CD14-positive monocyte (primary cell): Measurements from ENCODE around the gene STX8. TPM values are rescaled to one million over a fixed set of nuclear protein-coding genes. Genes with fewer than 3 reads are reported as not detected.

Experiments
- DNase-seq, 3 donors: peaks; one replicate each; pipeline ENCODE4 v3.0.0-alpha.2; 2011 to 2022
- H2AFZ ChIP-seq: 2 replicates; pipeline ENCODE4 v1.6.0; 2012; ENCODE audit warnings: mild to moderate bottlenecking, low read depth, low read length, inconsistent platforms; ENCODE audit not compliant: insufficient read depth, poor library complexity, severe bottlenecking
- H3K27ac ChIP-seq, 2 donors: 1 replicate in 1 of 2; 2 replicates in 1 of 2; pipeline ENCODE4 v1.5.1; 2012 to 2013; ENCODE audit warnings: low read length in 2 of 2, control low read depth in 1 of 2, inconsistent platforms in 1 of 2, low read depth in 1 of 2, mild to moderate bottlenecking in 1 of 2
- H3K27me3 ChIP-seq, 2 donors: one replicate each; pipeline versions ENCODE4 v1.6.0 to v1.6.1; 2011 to 2013; ENCODE audit warnings: low read length in 2 of 2; ENCODE audit not compliant: control insufficient read depth in 2 of 2, insufficient read depth in 2 of 2
- H3K36me3 ChIP-seq, 2 donors: replicated peaks in 1 of 2; 1 replicate in 1 of 2; 2 replicates in 1 of 2; pipeline versions ENCODE4 v1.5.1 to v1.6.1; 2012 to 2013; ENCODE audit warnings: low read length in 2 of 2, control low read depth in 1 of 2, inconsistent platforms in 1 of 2, mild to moderate bottlenecking in 1 of 2; ENCODE audit not compliant: insufficient read depth in 2 of 2, control insufficient read depth in 1 of 2
- H3K4me1 ChIP-seq, 2 donors: 1 replicate in 1 of 2; 2 replicates in 1 of 2; pipeline versions ENCODE4 v1.5.1 to v1.6.1; 2012 to 2013; ENCODE audit warnings: low read length in 2 of 2, control low read depth in 1 of 2, inconsistent platforms in 1 of 2, mild to moderate bottlenecking in 1 of 2, moderate library complexity in 1 of 2; ENCODE audit not compliant: insufficient read depth in 2 of 2, control insufficient read depth in 1 of 2
- H3K4me2 ChIP-seq: replicated peaks from 2 replicates; pipeline ENCODE3; 2012; ENCODE audit warnings: low read length, moderate library complexity, mild to moderate bottlenecking; ENCODE audit not compliant: poor library complexity, severe bottlenecking; ENCODE audit errors: extremely low read depth
- H3K4me3 ChIP-seq, 3 experiments: fragments of 200-600 bp in 1 of 3; sonication (generic) in 1 of 3; replicated peaks in 1 of 3; 1 replicate in 2 of 3; 2 replicates in 1 of 3; pipeline ENCODE4 v1.5.1; 2011 to 2013; ENCODE audit warnings: low read length in 3 of 3, mild to moderate bottlenecking in 3 of 3, control low read depth in 2 of 3, low read depth in 2 of 3, inconsistent platforms in 1 of 3, moderate library complexity in 1 of 3
- H3K79me2 ChIP-seq: 2 replicates; pipeline ENCODE4 v1.6.0; 2012; ENCODE audit warnings: mild to moderate bottlenecking, control low read depth, inconsistent platforms, low read length, moderate library complexity; ENCODE audit not compliant: insufficient read depth
- H3K9ac ChIP-seq: 2 replicates; pipeline ENCODE4 v1.6.0; 2017; ENCODE audit warnings: low read length, mild to moderate bottlenecking; ENCODE audit not compliant: insufficient read depth, poor library complexity, severe bottlenecking
- H3K9me3 ChIP-seq, 2 donors: replicated peaks in 1 of 2; 1 replicate in 1 of 2; 2 replicates in 1 of 2; pipeline versions ENCODE4 v1.5.1 to v1.6.1; 2012 to 2013; ENCODE audit warnings: low read length in 2 of 2, control low read depth in 1 of 2; ENCODE audit not compliant: control insufficient read depth in 1 of 2, insufficient read depth in 1 of 2
- H4K20me1 ChIP-seq: 2 replicates; pipeline ENCODE4 v1.6.0; 2012; ENCODE audit warnings: mild to moderate bottlenecking, low read length, control low read depth, moderate library complexity; ENCODE audit not compliant: insufficient read depth
- H3K27ac Mint-ChIP-seq, 7 donors: one replicate each; pipeline ENCODE4 v1.8.0; 2020; ENCODE audit warnings: mild to moderate bottlenecking in 7 of 7, mixed read lengths in 7 of 7, moderate library complexity in 6 of 7, inconsistent platforms in 2 of 7
- H3K27me3 Mint-ChIP-seq, 3 donors: one replicate each; pipeline ENCODE4 v1.8.0; 2021 to 2022; ENCODE audit warnings: low read depth in 3 of 3, mild to moderate bottlenecking in 3 of 3, mixed read lengths in 3 of 3, moderate library complexity in 3 of 3, inconsistent platforms in 1 of 3
- H3K36me3 Mint-ChIP-seq, 2 donors: one replicate each; pipeline ENCODE4 v1.8.0; 2020; ENCODE audit warnings: mixed read lengths in 2 of 2, inconsistent platforms in 1 of 2, mild to moderate bottlenecking in 1 of 2
- H3K4me1 Mint-ChIP-seq: one replicate; pipeline ENCODE4 v1.8.0; 2020; ENCODE audit warnings: mild to moderate bottlenecking, mixed read lengths
- H3K4me3 Mint-ChIP-seq, 2 donors: one replicate each; pipeline ENCODE4 v1.8.0; 2020; ENCODE audit warnings: mild to moderate bottlenecking in 2 of 2, mixed read lengths in 2 of 2, moderate library complexity in 1 of 2
- H3K9me3 Mint-ChIP-seq, 7 donors: one replicate each; pipeline ENCODE4 v1.8.0; 2020 to 2022; ENCODE audit warnings: mixed read lengths in 7 of 7, mild to moderate bottlenecking in 6 of 7, moderate library complexity in 6 of 7, inconsistent platforms in 2 of 7
- CTCF ChIP-seq: fragments of 200-600 bp; IDR thresholded peaks from one replicate; pipeline ENCODE4 v1.8.0; 2022; ENCODE audit warnings: antibody characterized with exemption, mild to moderate bottlenecking
- WGBS: methylation state at CpG from one replicate; pipeline ENCODE4 v1.1.5; 2013; ENCODE audit warnings: missing lambda C conversion rate; ENCODE audit not compliant: insufficient coverage; 5-methylcytosine and 5-hydroxymethylcytosine counted together
- intact Hi-C, 2 donors: fragments of 100-400 bp; cut with micrococcal nuclease; formaldehyde crosslinking; loops; one replicate each; pipeline versions ENCODE4 v1.15.0 to v1.15.1; 2023
- polyA plus RNA-seq, 3 donors: library from polyadenylated mRNA; depleted of rRNA in 1 of 3; unstranded in 2 of 3; stranded (reverse) in 1 of 3; fragments of 300-500 nt in 2 of 3; fragments of >200 nt in 1 of 3; fragmentation: Illumina TruSeq in 2 of 3; gene quantifications; 1 replicate in 2 of 3; 2 replicates in 1 of 3; pipeline ENCODE4 v1.2.3, GENCODE V29; 2012 to 2021

Gene STX8
- polyA plus RNA-seq, 3 donors, result 44.4 to 170 (median 142) TPM

GRCh38 chr17:9232591-9233270, 342.9 kb downstream of the STX8 start:
- no peak for TF ChIP-seq CTCF
- intact Hi-C loops, result no loop called here
- DNase-seq, result no peak
- Histone ChIP-seq H3K4me3 (no peak overlapping the region), H4K20me1 (no peaks in the 10 kb centered on the region), H3K4me2 (no peak overlapping the region), H3K27me3 (peaks cover 4 to 26% of the 10 kb centered on the region in 2 donors), H3K79me2 (no peaks in the 10 kb centered on the region), H3K9ac (no peak overlapping the region), H2AFZ (no peak overlapping the region), H3K9me3 (no peaks in the 10 kb centered on the region), H3K4me1 (no peaks in the 10 kb centered on the region), H3K36me3 (no peaks in the 10 kb centered on the region), H3K27ac (no peak overlapping the region)
- 11% methylated on average over 17 of the region's 22 CpGs for WGBS
- Mint-ChIP-seq H3K4me1 (no peaks in the 10 kb centered on the region), H3K27me3 (peaks cover 22 to 42% (median 30%) of the 10 kb centered on the region in 3 donors), H3K4me3 (no peak overlapping the region), H3K9me3 (peaks cover 0 to 3% (median 0%) of the 10 kb centered on the region in 7 donors), H3K36me3 (no peaks in the 10 kb centered on the region), H3K27ac (no peak overlapping the region)

DNA sequence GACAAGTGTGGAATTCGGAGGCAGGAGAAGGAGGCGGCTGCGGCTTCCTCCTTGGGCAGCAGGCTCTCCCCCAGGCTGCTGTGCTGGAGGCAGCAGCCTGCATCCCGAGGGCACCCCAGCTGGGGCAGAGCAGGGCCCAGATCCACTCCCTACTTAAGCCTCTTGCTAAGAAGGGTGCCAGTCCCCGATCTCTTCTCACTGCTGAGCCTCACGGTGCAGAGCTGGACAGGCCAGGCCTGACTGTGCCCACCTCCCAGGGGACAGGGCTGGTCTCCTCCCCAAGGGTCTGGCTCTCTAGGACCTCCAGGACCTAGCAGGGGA, 343.5 kb downstream of the STX8 start:
- H3K27me3 Mint-ChIP-seq, result peaks cover 22 to 42% (median 30%) of the 10 kb centered on the region in 3 donors
- Histone ChIP-seq H3K4me3 (no peak overlapping the region), H4K20me1 (no peaks in the 10 kb centered on the region), H3K79me2 (no peaks in the 10 kb centered on the region), H3K36me3 (no peaks in the 10 kb centered on the region), H3K4me1 (no peaks in the 10 kb centered on the region), H3K9me3 (no peaks in the 10 kb centered on the region), H3K9ac (no peak overlapping the region), H3K4me2 (no peak overlapping the region), H2AFZ (no peak overlapping the region), H3K27ac (no peak overlapping the region), H3K27me3 (peaks cover 4 to 26% of the 10 kb centered on the region in 2 donors)
- no peak overlapping the region for H3K27ac Mint-ChIP-seq
- peaks cover 0 to 3% (median 0%) of the 10 kb centered on the region in 7 donors for H3K9me3 Mint-ChIP-seq
- intact Hi-C loops, result no loop called here
- H3K36me3 Mint-ChIP-seq, result no peaks in the 10 kb centered on the region
- 86% methylated on average over 6 of the region's 6 CpGs for WGBS
- H3K4me3 Mint-ChIP-seq, result no peak overlapping the region
- TF ChIP-seq CTCF, result no peak
- H3K4me1 Mint-ChIP-seq, result no peaks in the 10 kb centered on the region
- DNase-seq, result no peak
